ENCODE results near the gene DOLPP1. TPM values are rescaled to one million over a fixed set of nuclear protein-coding genes. Genes with fewer than 3 reads are reported as not detected.

Gene DOLPP1
- total and polyA plus RNA-seq, 2 of the 8 experiments (the other 6 are each of a cell fraction or from before 2014, with no cell fraction given): 36.0 to 45.3 TPM

DNA sequence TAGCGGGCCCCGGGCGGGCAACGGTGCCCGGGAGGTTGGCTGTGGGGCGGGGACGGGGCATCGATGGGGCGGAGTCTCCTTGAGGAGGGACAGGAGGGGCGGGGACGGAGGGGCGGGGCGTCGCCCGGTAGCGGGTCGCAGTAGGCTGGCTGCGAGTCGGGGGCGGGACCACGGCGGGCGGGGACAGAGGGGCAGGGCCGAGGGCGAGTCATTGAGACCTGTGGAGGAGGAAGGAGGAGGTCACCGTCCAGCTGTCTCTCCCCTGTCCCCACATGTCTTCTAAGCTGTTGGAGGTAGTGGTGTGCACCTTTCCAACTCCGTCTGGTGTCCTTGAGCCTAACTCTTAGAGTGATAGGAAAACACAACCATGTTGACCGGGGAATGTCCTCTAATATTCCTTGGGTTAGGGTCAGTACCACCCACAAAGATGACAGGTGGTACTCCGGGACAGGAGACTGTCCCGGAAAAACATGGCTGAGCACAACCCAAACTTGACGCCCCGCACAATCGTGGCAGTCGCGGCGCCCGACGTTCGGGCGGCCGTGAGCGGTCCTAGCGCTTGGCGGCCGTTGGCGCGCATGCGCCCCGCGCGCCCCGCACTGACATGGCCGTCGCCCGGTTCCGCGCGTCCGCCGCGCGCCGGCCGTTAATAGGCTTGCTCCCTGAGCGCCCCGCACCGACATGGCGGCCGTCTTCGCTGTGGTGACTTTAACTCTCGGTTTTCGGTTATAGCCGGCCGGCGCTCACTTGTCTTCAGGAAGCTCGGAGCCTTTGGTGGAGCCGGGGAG is 30.0 kb downstream of the DOLPP1 start, which contains the start of the genes CRAT and PTPA (continued):
- TF ChIP-seq, protein P1, sequence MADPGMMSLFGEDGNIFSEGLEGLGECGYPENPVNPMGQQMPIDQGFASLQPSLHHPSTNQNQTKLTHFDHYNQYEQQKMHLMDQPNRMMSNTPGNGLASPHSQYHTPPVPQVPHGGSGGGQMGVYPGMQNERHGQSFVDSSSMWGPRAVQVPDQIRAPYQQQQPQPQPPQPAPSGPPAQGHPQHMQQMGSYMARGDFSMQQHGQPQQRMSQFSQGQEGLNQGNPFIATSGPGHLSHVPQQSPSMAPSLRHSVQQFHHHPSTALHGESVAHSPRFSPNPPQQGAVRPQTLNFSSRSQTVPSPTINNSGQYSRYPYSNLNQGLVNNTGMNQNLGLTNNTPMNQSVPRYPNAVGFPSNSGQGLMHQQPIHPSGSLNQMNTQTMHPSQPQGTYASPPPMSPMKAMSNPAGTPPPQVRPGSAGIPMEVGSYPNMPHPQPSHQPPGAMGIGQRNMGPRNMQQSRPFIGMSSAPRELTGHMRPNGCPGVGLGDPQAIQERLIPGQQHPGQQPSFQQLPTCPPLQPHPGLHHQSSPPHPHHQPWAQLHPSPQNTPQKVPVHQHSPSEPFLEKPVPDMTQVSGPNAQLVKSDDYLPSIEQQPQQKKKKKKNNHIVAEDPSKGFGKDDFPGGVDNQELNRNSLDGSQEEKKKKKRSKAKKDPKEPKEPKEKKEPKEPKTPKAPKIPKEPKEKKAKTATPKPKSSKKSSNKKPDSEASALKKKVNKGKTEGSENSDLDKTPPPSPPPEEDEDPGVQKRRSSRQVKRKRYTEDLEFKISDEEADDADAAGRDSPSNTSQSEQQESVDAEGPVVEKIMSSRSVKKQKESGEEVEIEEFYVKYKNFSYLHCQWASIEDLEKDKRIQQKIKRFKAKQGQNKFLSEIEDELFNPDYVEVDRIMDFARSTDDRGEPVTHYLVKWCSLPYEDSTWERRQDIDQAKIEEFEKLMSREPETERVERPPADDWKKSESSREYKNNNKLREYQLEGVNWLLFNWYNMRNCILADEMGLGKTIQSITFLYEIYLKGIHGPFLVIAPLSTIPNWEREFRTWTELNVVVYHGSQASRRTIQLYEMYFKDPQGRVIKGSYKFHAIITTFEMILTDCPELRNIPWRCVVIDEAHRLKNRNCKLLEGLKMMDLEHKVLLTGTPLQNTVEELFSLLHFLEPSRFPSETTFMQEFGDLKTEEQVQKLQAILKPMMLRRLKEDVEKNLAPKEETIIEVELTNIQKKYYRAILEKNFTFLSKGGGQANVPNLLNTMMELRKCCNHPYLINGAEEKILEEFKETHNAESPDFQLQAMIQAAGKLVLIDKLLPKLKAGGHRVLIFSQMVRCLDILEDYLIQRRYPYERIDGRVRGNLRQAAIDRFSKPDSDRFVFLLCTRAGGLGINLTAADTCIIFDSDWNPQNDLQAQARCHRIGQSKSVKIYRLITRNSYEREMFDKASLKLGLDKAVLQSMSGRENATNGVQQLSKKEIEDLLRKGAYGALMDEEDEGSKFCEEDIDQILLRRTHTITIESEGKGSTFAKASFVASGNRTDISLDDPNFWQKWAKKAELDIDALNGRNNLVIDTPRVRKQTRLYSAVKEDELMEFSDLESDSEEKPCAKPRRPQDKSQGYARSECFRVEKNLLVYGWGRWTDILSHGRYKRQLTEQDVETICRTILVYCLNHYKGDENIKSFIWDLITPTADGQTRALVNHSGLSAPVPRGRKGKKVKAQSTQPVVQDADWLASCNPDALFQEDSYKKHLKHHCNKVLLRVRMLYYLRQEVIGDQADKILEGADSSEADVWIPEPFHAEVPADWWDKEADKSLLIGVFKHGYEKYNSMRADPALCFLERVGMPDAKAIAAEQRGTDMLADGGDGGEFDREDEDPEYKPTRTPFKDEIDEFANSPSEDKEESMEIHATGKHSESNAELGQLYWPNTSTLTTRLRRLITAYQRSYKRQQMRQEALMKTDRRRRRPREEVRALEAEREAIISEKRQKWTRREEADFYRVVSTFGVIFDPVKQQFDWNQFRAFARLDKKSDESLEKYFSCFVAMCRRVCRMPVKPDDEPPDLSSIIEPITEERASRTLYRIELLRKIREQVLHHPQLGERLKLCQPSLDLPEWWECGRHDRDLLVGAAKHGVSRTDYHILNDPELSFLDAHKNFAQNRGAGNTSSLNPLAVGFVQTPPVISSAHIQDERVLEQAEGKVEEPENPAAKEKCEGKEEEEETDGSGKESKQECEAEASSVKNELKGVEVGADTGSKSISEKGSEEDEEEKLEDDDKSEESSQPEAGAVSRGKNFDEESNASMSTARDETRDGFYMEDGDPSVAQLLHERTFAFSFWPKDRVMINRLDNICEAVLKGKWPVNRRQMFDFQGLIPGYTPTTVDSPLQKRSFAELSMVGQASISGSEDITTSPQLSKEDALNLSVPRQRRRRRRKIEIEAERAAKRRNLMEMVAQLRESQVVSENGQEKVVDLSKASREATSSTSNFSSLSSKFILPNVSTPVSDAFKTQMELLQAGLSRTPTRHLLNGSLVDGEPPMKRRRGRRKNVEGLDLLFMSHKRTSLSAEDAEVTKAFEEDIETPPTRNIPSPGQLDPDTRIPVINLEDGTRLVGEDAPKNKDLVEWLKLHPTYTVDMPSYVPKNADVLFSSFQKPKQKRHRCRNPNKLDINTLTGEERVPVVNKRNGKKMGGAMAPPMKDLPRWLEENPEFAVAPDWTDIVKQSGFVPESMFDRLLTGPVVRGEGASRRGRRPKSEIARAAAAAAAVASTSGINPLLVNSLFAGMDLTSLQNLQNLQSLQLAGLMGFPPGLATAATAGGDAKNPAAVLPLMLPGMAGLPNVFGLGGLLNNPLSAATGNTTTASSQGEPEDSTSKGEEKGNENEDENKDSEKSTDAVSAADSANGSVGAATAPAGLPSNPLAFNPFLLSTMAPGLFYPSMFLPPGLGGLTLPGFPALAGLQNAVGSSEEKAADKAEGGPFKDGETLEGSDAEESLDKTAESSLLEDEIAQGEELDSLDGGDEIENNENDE (IDR thresholded peaks at IDR 0.05; ENCODE audit: insufficient replicate concordance, low read length): no peak
- peak; percentile 86 for TF ChIP-seq TAF7 (optimal IDR thresholded peaks at IDR 0.05; ENCODE audit: borderline replicate concordance, low read depth, low read length)
- peak; percentile 83 for TF ChIP-seq TBP (IDR thresholded peaks at IDR 0.05; ENCODE audit: low read depth, low read length)
- no peak for TF ChIP-seq GABPA (IDR thresholded peaks at IDR 0.05; ENCODE audit: borderline replicate concordance, insufficient read depth, low read length)
- TF ChIP-seq BCL11A (IDR thresholded peaks at IDR 0.05; ENCODE audit: low read depth in 2 of 2, low read length in 2 of 2): no peak
- TF ChIP-seq EP300 (IDR thresholded peaks at IDR 0.05; ENCODE audit: borderline replicate concordance in 1 of 2, low read depth in 2 of 2, low read length in 2 of 2): no peak
- TF ChIP-seq RBBP5 (IDR thresholded peaks at IDR 0.05; ENCODE audit: borderline replicate concordance, low read depth, low read length): no peak
- peak in 1 of 2 experiments; percentile 77; a peak in 2 of 4 replicates for TF ChIP-seq SIN3A (conservative IDR thresholded peaks at IDR 0.05 in 1 of 2, IDR thresholded peaks at IDR 0.05 in 1 of 2; ENCODE audit: low read depth in 1 of 2, low read length in 2 of 2)
- TF ChIP-seq GTF2F1 (IDR thresholded peaks at IDR 0.05; ENCODE audit: borderline replicate concordance, low read depth, low read length): no peak

Measured in H1 (cell line).